HepG2 (cell line): Measurements from ENCODE around the gene TNFAIP8L1. TPM values are rescaled to one million over a fixed set of nuclear protein-coding genes. Genes with fewer than 3 reads are reported as not detected.

ENCODE experiments used
- HMG20B ChIP-seq: conservative IDR thresholded peaks from 2 replicates; pipeline ENCODE4 v1.6.1; 2016; ENCODE audit warnings: missing genetic modification reagents, missing compliant biosample characterization
- HNF4A ChIP-seq: sonication (generic); formaldehyde crosslinking; IDR thresholded peaks from 2 replicates; pipeline ENCODE4 v1.4.0; 2020; ENCODE audit warnings: missing genetic modification reagents
- ISX ChIP-seq: sonication (generic); formaldehyde crosslinking; conservative IDR thresholded peaks from 2 replicates; pipeline ENCODE4 v1.5.0; 2020; ENCODE audit warnings: missing genetic modification reagents
- MLXIP ChIP-seq: sonication (generic); formaldehyde crosslinking; IDR thresholded peaks from 2 replicates; pipeline ENCODE4 v1.9.0; 2021; ENCODE audit warnings: missing genetic modification reagents, borderline replicate concordance
- PRDM15 ChIP-seq: sonication (generic); formaldehyde crosslinking; IDR thresholded peaks from 2 replicates; pipeline ENCODE4 v1.4.0; 2020; ENCODE audit warnings: missing genetic modification reagents
- RFX1 ChIP-seq: fragments of 450-650 bp; IDR thresholded peaks from 2 replicates; pipeline ENCODE4 v1.6.1; 2017
- RNF2 ChIP-seq: fragments of 450-650 bp; conservative IDR thresholded peaks from 2 replicates; pipeline ENCODE4 v1.6.1; 2016; ENCODE audit warnings: low read depth
- RXRB ChIP-seq: IDR thresholded peaks from 2 replicates; pipeline ENCODE4 v1.6.1; 2016; ENCODE audit warnings: borderline replicate concordance, missing genetic modification reagents, missing compliant biosample characterization
- SPEN ChIP-seq: sonication (generic); formaldehyde crosslinking; IDR thresholded peaks from 2 replicates; pipeline ENCODE4 v1.5.1; 2020; ENCODE audit warnings: low read depth, mild to moderate bottlenecking, missing genetic modification reagents
- ZBTB7B ChIP-seq: sonication (generic); formaldehyde crosslinking; IDR thresholded peaks from 2 replicates; pipeline ENCODE4 v1.4.0; 2020; ENCODE audit warnings: missing genetic modification reagents
- ZFP90 ChIP-seq: sonication (generic); formaldehyde crosslinking; IDR thresholded peaks from 2 replicates; pipeline ENCODE4 v1.8.0; 2022; ENCODE audit warnings: missing genetic modification reagents, mild to moderate bottlenecking, inconsistent platforms, borderline replicate concordance
- ZNF280D ChIP-seq: sonication (generic); formaldehyde crosslinking; IDR thresholded peaks from 2 replicates; pipeline ENCODE4 v1.5.1; 2020; ENCODE audit warnings: mild to moderate bottlenecking, missing genetic modification reagents
- ZNF281 ChIP-seq: sonication (generic); formaldehyde crosslinking; IDR thresholded peaks from 2 replicates; pipeline ENCODE4 v1.4.0; 2020; ENCODE audit warnings: missing genetic modification reagents, borderline replicate concordance
- ZNF292 ChIP-seq: sonication (generic); formaldehyde crosslinking; IDR thresholded peaks from 2 replicates; pipeline ENCODE4 v1.8.1; 2022; ENCODE audit warnings: mild to moderate bottlenecking, low read depth, missing genetic modification reagents, borderline replicate concordance
- ZNF569 ChIP-seq: sonication (generic); formaldehyde crosslinking; IDR thresholded peaks from 2 replicates; pipeline ENCODE4 v1.5.0; 2020; ENCODE audit warnings: mild to moderate bottlenecking, missing genetic modification reagents, moderate library complexity, borderline replicate concordance
- ZSCAN25 ChIP-seq: sonication (generic); formaldehyde crosslinking; IDR thresholded peaks from 2 replicates; pipeline ENCODE4 v1.8.0; 2022; ENCODE audit warnings: mild to moderate bottlenecking, missing genetic modification reagents
- polyA plus RNA-seq, 8 experiments: library from polyadenylated mRNA; depleted of rRNA in 3 of 8; stranded (reverse) in 7 of 8; unstranded in 1 of 8; fragments of >200 nt; fragmentation: Illumina TruSeq in 4 of 8; extraction: Trizol in 4 of 8; gene quantifications; 2 replicates each; pipeline versions ENCODE4 v1.2.1 to v1.2.3, GENCODE V29; 2011 to 2016; ENCODE audit warnings: low read depth in 4 of 8, missing spikeins in 1 of 8, mixed read lengths in 1 of 8; ENCODE audit not compliant: insufficient read depth in 1 of 8
- total RNA-seq, 5 experiments: library from RNA; depleted of rRNA; stranded (reverse); fragments of >200 nt; fragmentation: Illumina TruSeq; extraction: Trizol; gene quantifications; 2 replicates each; pipeline ENCODE4 v1.2.3, GENCODE V29; 2016; ENCODE audit warnings: low read depth in 1 of 5

Gene TNFAIP8L1
- total and polyA plus RNA-seq, 2 of the 13 experiments (the other 11 are each of a cell fraction or from before 2014, with no cell fraction given) = 13.4 to 21.4 TPM

GRCh38 chr19:4639531-4640246 lies 373 bp downstream of the TNFAIP8L1 start (continued):
- TF ChIP-seq ZNF280D (CRISPR knock-in tag) = 0 out of 2 replicates have a peak, but pooled peaks have one; percentile 15
- TF ChIP-seq ISX (CRISPR knock-in tag) = no peak
- no peak for TF ChIP-seq ZNF569 (CRISPR knock-in tag)
- TF ChIP-seq RXRB = 0 out of 2 replicates have a peak, but pooled peaks have one; percentile 12
- no peak for TF ChIP-seq ZSCAN25
- TF ChIP-seq ZFP90 = peak; percentile 64; the same call in 1 of the 2 replicates
- TF ChIP-seq ZNF281 (CRISPR knock-in tag) = peak; percentile 70; the same call in 1 of the 2 replicates
- no peak for TF ChIP-seq MLXIP (CRISPR knock-in tag)
- no peak for TF ChIP-seq RNF2
- TF ChIP-seq RFX1 = no peak
- TF ChIP-seq HNF4A (CRISPR knock-in tag) = peak; percentile 84
- TF ChIP-seq PRDM15 (CRISPR knock-in tag) = 0 out of 2 replicates have a peak, but pooled peaks have one; percentile 10
- TF ChIP-seq HMG20B (CRISPR knock-in tag) = no peak
- peak; percentile 41; the same call in 1 of the 2 replicates for TF ChIP-seq SPEN (CRISPR knock-in tag)
- peak; percentile 11; the same call in 1 of the 2 replicates for TF ChIP-seq ZNF292
- peak; percentile 81 for TF ChIP-seq ZBTB7B
